PC-9 (cell line): ENCODE measurements around the gene SRSF7. TPM values are rescaled to one million over a fixed set of nuclear protein-coding genes. Genes with fewer than 3 reads are reported as not detected.

ENCODE experiments used
- BruUV-seq: library from RNA; stranded (reverse); fragments of 400-500 nt; replicated peaks from 2 replicates; lab custom pipeline; 2021; lab: Mats Ljungman, UMichigan
- CTCF ChIA-PET: fragments of 300-600 bp; sonication (Branson Sonifier 250); formaldehyde crosslinking; loops from one replicate; lab custom pipeline; 2022; ENCODE audit warnings: antibody characterized with exemption; lab: Charles Lee
- POLR2A ChIA-PET: fragments of 300-600 bp; sonication (Branson Sonifier 250); formaldehyde crosslinking; loops from one replicate; lab custom pipeline; 2022; ENCODE audit warnings: antibody characterized with exemption; ENCODE audit not compliant: unreplicated experiment; lab: Charles Lee
- DNase-seq, 2 experiments: peaks; one replicate each; pipeline versions ENCODE4 v3.0.0 to v3.0.0-alpha.2; 2015 to 2022; ENCODE audit warnings: mixed read lengths in 1 of 2
- H2AFZ ChIP-seq: fragments of 200-600 bp; sonication (generic); 2 replicates; pipeline ENCODE4 v1.8.1; 2017; ENCODE audit warnings: antibody characterized with exemption
- H3F3A ChIP-seq: fragments of 200-600 bp; sonication (generic); 2 replicates; pipeline ENCODE4 v1.8.1; 2017; ENCODE audit warnings: antibody characterized with exemption, mild to moderate bottlenecking, low read depth; ENCODE audit not compliant: insufficient read depth
- H3K27ac ChIP-seq: fragments of 200-600 bp; sonication (generic); 2 replicates; pipeline ENCODE4 v1.6.1; 2016; ENCODE audit warnings: mixed run types
- H3K27me3 ChIP-seq: fragments of 200-600 bp; sonication (generic); 2 replicates; pipeline ENCODE4 v1.6.1; 2016; ENCODE audit warnings: low read depth, mixed run types; ENCODE audit not compliant: insufficient read depth
- H3K36me3 ChIP-seq: fragments of 200-600 bp; sonication (generic); 2 replicates; pipeline ENCODE4 v1.6.1; 2016; ENCODE audit warnings: low read depth, mixed run types
- H3K4me1 ChIP-seq: fragments of 200-600 bp; sonication (generic); replicated peaks from 2 replicates; pipeline ENCODE4 v1.6.1; 2016; ENCODE audit warnings: mixed run types; ENCODE audit not compliant: insufficient read depth
- H3K4me2 ChIP-seq: fragments of 200-600 bp; sonication (generic); 2 replicates; pipeline ENCODE4 v1.6.1; 2017; ENCODE audit warnings: mixed run types
- H3K4me3 ChIP-seq: fragments of 200-600 bp; sonication (generic); 2 replicates; pipeline ENCODE4 v1.6.1; 2016; ENCODE audit warnings: mixed run types
- H3K79me2 ChIP-seq: fragments of 200-600 bp; sonication (generic); 2 replicates; pipeline ENCODE4 v1.6.1; 2017; ENCODE audit warnings: low read depth, mixed run types
- H3K9me2 ChIP-seq: fragments of 200-600 bp; sonication (generic); 2 replicates; pipeline ENCODE4 v1.8.1; 2017; ENCODE audit warnings: mild to moderate bottlenecking; ENCODE audit not compliant: insufficient read depth
- H3K9me3 ChIP-seq: fragments of 200-600 bp; sonication (generic); 2 replicates; pipeline ENCODE4 v1.8.1; 2016; ENCODE audit warnings: low read depth; ENCODE audit not compliant: insufficient read depth
- H4K20me1 ChIP-seq: fragments of 200-600 bp; sonication (generic); 2 replicates; pipeline ENCODE4 v1.8.1; 2017; ENCODE audit not compliant: insufficient read depth
- CTCF ChIP-seq: fragments of 200-600 bp; sonication (generic); conservative IDR thresholded peaks from 2 replicates; pipeline ENCODE4 v1.6.1; 2017; ENCODE audit warnings: mixed run types, antibody characterized with exemption, mild to moderate bottlenecking, moderate library complexity
- EZH2 ChIP-seq: fragments of 200-600 bp; sonication (generic); IDR thresholded peaks from 2 replicates; pipeline ENCODE4 v1.8.0; 2017; ENCODE audit warnings: antibody characterized with exemption, low read depth
- intact Hi-C: fragments of 100-400 bp; cut with micrococcal nuclease; formaldehyde crosslinking; loops from one replicate; pipeline ENCODE4 v1.10.0; 2022; ENCODE audit not compliant: unreplicated experiment
- total RNA-seq: library from RNA; stranded (reverse); gene quantifications from 2 replicates; pipeline ENCODE4 v1.2.3, GENCODE V29; 2021

Gene SRSF7
- total RNA-seq, 1 experiment from 2014 or later = 111 TPM

DNA sequence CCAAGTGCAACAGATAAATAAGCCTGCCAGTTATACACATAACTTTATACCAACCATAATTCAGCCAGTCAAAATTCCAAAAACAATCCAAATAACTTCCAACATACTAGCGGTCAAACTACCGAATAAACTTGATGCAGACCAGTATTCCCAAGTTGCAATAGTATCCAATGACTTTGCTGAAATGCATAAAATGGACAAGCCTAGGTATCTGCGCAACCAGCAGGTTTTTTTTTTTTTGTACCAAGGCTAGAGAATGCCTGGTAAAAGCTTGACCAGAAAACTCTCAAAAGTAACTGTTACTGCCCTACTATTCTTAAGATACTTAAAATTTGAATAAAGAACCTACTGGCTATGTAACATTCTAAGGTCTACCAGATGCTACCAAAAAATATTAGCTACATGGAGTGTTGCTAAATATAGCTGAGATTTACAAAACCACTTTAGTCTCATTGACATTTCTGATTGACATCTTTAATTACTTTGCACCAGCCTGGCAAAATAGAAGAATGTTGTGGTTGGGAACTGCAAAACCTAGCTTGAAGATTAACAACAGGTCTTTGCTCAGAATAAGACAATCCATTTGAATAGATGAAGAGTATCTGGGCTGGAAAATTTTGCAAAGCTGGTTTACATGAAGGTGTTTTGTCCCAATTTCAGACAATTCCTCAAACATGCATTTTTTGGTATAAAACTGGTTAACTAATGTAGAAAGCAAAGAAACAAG lies 7.3 kb downstream of the SRSF7 start:
- no peak overlapping the region for H3K4me2 ChIP-seq
- H2AFZ ChIP-seq = no peak overlapping the region
- peaks cover 17% of the 10 kb centered on the region for H3K4me1 ChIP-seq
- DNase-seq = no peak
- peaks cover 83% of the 10 kb centered on the region for H4K20me1 ChIP-seq
- H3K36me3 ChIP-seq = peaks cover 55% of the 10 kb centered on the region
- H3K27me3 ChIP-seq = no peaks in the 10 kb centered on the region
- H3K9me2 ChIP-seq = no peaks in the 10 kb centered on the region
- peaks cover 82% of the 10 kb centered on the region for H3F3A ChIP-seq
- peaks cover 49% of the 10 kb centered on the region for H3K79me2 ChIP-seq
- H3K9me3 ChIP-seq = no peaks in the 10 kb centered on the region
- 0 out of 2 replicates have a peak overlapping the region, but pooled peaks have one; percentile 17 for H3K27ac ChIP-seq
- no peak for TF ChIP-seq CTCF
- no peak for TF ChIP-seq EZH2
- BruUV-seq = no TSS peak
- H3K4me3 ChIP-seq = no peak overlapping the region
- intact Hi-C loops = loop anchor here (5.0 kb wide), 3 partner anchors 162 to 762 kb away; no protein-coding TSS in a partner anchor
- POLR2A ChIA-PET = interaction anchor here (0.7 kb wide), 1 partner anchor 344 kb away, joined by 24 read pairs; no protein-coding TSS in a partner anchor
- CTCF ChIA-PET = interaction anchor here (0.6 kb wide), 1 partner anchor 162 kb away, joined by 3 read pairs; no protein-coding TSS in a partner anchor

DNA sequence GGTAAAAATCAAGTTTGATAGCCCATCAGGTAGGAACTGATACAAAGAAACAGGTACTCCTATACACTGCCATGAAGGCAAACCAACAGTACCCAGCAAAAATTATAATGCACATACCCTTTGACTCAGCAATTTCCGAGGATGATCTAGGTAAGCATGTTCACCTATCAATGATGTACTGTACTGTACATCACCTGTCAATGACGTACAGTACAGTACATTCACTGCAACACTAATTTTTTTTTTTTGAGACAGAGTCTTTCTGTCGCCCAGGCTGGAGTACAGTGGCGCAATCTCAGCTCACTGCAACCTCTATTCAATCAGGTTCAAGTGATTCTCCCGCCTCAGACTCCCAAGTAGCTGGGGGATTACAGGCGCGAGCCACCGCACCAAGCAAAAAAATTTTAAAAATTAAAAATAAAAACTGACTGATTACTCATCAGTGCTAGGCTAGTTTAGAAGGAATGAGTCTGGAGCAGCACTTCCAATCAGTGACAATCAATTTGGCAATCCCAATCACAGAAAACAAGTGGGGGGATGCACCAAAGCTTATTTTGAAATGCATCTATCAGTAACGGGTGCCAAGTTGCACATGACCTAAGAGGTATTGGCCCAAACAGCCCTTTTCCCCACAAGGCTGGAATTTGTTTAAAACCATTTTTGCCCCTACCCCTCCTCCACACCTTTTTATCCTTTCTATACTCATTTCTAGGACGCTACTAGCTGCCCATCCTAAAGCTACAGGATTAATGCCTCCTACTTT lies 8.2 kb downstream of the SRSF7 start:
- BruUV-seq = no TSS peak
- Histone ChIP-seq H3K4me1 (peaks cover 10% of the 10 kb centered on the region), H3K27ac (no peak overlapping the region), H3K9me3 (no peaks in the 10 kb centered on the region), H3K27me3 (no peaks in the 10 kb centered on the region), H3K79me2 (peaks cover 41% of the 10 kb centered on the region), H3K4me3 (no peak overlapping the region), H3F3A (peaks cover 75% of the 10 kb centered on the region), H3K9me2 (no peaks in the 10 kb centered on the region), H2AFZ (no peak overlapping the region), H3K36me3 (peaks cover 47% of the 10 kb centered on the region), H3K4me2 (no peak overlapping the region), H4K20me1 (peaks cover 74% of the 10 kb centered on the region)
- intact Hi-C loops = loop anchor here (5.0 kb wide), 3 partner anchors 161 to 761 kb away; no protein-coding TSS in a partner anchor
- POLR2A ChIA-PET = no interaction called here
- TF ChIP-seq CTCF = no peak
- TF ChIP-seq EZH2 = no peak
- CTCF ChIA-PET = interaction anchor here (0.6 kb wide), 1 partner anchor 93 kb away, joined by 3 read pairs; no protein-coding TSS in a partner anchor
- no peak for DNase-seq
